HS-5 (cell line): ENCODE measurements around the gene PRKN.

Experiments
- DNase-seq: peaks from one replicate; pipeline ENCODE4 v3.0.0-alpha.2; 2012; ENCODE audit warnings: low read depth

The PRKN gene

DNA sequence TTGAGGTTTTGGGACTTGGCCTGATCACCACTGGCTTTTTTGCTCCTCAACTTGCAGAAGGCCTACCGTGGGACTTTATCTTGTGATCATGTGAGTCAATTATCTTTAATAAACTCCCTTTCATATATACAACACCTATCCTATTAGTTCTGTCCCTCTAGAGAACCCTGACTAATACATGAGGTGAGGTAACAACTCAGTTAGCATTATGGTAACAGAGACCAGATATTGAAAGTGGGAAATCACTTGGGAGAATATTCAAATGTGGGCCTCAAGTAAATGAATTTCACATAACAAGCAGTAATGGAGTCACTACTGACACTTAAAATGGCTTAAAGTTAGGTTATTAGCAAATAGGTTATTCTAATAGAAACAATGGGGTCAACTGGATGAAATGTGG, 1015.6 kb downstream of the PRKN start:
- DNase-seq, result no peak

DNA sequence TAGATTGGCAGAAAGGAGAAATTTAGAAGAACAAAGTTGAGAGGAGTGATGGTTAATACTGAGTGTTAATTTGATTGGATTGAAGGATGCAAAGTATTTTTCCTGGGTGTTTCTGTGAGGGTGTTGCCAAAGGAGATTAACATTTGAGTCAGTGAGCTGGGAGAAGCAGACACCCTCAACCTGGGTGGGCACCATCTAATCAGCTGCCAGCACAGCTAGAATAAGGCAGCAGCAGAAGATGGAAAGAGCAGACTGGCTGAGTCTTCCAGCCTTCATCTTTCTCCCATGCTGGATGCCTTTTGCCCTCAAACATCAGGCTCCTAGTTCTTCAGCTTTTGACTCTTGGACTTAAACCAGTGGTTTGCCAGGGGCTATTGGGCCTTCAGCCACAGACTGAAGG, 1016.1 kb downstream of the PRKN start:
- DNase-seq, result no peak

DNA sequence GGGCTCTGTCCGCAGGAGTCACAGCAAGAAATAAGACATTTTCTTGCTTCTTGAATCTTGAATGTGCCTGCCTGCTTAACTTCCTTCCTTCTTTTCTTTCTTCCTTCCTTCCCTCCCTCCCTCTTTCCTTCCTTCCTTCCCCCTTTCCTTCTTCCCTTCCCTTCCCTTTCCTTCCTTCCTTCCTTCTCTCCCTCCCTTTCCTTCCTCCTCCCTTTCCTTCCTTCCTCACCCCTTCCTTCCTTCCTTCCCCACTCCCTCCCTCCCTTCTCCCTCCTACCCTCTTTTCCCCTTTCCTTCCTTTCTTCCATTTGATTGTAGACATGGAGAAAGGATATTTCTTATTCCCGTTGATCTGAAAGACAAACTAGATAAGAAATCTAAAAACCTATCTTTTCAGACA, 1016.9 kb downstream of the PRKN start:
- no peak for DNase-seq

DNA sequence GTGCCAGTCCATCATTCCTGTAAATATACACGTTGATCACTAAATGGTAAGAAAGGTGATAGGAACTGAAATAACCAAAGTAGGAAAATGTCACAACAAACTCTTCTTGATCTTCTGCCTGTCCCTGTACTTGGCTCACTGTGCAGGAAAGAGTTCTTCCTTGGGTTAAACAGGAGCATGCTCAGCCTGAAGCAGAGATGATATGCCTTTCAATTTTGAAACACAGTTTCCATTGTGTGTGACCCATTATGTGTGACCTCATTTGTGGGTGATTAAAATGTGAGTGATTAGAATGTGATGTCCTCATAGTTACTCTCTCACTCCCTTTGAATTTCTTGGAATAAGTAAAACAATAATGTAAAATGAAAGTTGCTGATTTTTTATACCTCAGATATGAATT, 1026.5 kb downstream of the PRKN start:
- DNase-seq, result no peak

DNA sequence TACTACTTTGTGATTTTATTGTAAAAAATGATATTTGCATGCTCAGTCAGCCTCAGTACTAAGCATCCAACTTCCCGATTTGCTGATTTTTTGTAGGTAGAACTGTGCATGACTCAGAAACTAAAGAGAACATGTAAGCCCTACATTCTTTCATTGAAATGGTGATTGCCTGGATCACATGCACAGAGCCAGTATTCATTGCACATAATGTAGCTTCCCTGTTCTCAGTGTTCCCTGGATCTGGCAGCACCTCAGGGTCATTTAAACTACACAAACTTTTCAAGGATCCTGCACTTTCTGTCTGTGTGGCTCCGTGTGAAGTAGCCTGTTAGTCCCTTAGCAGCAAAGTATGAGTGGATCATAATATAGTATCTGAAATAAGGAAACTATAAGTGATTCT, 1030.8 kb downstream of the PRKN start:
- no peak for DNase-seq

DNA sequence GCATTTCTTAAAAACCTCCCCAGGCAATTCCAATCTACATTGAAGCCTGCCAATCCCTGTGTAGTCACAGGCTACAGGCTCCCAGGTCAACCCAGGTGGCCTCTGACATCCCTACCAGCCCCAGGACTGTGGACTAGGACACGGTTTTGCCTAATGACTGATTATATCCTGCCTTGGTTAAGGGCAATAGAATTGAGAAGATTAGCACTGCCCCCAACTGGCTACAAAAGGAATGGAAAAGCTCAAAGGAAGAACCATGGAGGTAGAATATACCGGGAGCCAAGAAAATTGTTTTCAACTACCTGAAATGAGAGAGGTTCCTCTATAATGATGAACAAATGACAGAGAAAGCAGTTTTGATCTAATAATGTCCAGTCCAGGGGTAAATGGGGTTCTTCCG, 1032.6 kb downstream of the PRKN start:
- DNase-seq, result no peak

DNA sequence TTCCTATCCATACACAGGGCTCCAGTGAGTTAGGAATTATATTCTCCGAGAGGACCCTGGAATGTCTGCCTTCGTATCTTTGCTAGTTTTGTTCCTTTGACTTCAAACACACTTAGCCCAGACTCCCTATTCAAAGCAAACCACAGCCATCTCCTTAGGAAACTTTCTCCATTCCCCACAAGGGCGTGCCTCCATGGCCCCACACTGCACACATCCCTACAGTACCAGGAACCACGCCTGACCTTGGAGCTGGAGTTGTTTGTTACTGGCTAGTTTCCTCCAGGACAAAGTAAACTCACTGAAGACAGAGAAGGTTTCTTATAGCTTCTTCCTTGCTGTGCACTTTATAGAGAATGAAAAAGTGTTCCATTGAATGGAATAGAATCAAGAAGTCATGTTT, 1040.9 kb downstream of the PRKN start:
- no peak for DNase-seq

DNA sequence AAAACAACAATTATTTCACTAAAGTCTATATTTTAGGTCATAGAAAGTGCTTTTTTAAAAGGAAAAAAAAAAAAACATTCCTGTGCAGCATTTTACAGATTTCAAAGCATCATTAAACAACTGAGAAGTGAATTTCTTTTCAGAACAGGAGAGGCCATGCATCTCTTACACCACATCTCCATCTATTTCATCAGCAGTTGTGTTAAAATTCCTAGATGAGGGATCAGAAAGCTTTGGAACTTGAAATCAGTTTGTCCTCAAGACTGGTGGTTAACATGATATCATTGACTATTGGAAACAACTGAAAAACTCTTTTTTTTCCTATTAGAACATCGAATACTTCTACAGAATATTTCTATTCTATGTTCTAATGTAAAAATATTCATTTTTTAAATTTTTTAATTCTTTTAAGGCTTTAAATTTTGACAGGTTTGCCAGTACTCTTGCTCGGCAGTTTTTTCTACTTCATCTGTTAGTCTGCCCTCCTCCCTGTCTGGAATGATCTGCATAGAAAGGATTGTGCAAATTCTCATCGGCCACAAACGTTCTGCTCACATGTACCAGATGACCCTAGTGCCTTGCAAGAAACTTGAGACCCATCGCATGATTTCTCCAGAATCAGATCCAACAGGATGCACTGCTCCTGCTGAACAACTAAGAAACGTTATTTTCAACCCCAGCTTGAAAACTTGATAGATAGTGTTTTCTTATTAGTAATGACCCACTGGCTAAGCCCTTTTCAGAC, 1042.7 kb downstream of the PRKN start:
- no peak for DNase-seq

DNA sequence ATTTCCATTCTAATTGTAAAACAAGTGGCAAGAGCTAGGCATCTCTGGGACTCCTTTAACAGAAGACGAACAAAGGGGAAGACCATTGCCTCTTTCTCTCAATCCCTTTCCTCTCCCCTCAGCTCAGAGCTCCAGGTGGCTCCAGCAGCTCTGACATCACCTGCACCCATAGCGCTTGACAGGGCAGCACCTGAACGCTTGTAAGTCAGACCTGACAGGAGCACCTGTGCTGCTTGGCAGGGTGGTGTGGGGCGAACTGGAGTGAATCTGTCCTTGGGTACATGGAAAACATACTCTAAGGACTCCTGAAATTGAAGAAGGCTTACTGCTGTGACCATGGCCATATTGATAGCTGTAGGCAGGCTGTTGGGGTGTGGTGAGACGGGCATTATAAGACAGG, 1044.2 kb downstream of the PRKN start:
- DNase-seq, result no peak

DNA sequence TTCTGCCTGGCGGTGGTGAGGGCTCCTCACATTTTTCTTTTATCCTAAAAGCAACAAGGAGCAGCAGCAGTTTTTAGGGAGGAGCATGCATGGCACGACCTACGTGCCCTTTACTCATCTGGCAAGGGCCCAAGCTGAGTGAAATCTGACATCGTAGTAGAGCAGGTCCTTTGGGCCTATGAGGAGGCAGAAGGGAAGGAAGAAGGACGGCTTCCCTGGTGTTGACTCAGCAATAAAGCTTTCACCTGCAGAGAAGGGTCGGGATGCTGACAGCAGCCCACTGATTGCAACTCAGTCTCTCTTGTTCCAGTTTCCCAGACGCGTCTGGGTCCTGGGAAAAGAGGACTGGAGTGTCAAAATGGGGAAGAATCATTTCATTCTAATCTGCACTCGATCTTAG, 1044.6 kb downstream of the PRKN start:
- no peak for DNase-seq

DNA sequence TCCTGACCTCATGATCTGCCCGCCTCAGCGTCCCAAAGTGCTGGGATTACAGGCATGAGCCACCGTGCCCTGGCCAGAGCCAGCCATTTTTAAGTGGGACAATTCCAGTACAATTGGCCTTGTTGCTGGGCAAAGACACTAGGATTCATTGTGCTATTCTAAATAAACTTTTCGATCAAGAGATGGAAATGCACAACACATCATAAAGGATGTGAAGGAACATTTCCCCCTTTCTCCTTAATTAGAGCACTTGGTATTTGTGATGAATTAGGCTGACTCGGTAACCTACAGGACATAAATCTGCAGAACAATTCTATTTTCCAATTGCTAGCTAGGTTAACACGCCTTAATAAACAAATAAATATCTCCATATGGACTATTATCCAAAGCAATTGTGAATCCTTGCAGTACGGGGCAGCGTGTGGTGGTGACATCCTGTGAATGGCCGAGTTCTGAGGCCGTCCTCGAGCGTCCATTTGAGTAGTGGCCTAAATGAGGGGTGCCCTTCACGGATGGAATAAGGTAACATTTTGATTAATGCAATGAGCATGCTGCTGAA, 1047.5 kb downstream of the PRKN start:
- DNase-seq, result no peak

DNA sequence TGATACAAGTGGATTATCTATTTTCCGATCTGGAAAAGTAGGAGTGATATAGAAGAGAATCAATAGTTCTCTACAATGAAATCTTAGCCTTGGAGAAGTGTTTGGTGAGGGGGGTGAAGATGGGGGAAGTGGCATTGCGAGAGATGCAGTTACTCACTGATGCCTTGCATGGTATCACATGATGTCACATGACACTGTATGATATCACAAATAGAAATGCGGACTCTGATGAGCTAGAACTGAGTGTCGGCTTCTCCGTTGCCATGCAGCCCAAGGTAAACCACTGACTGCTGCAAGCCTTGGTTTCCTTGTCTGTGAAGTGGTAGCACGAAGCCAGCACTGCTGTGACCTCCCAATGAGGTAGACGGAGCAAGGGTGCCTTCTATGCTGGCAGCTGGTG, 1050.4 kb downstream of the PRKN start:
- no peak for DNase-seq

DNA sequence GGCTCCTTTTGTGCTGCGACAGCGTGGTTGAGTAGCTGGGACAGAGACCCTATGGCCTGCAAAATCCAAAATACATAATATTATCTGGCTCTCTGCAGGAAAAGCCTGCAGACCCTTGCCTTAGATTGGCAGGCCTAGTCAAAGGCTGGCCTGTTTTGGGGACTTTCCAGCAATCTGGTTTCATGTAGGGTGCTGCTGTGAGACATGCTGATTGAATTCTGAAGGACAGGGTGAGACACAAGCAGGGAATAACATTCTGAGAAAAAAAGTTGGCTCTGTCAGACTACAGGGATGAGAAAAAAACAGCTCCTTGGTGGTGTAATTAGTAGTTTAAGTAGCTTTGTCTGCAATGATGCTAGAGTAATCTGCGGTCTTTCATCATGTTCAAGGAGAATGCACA, 1051.0 kb downstream of the PRKN start:
- no peak for DNase-seq

DNA sequence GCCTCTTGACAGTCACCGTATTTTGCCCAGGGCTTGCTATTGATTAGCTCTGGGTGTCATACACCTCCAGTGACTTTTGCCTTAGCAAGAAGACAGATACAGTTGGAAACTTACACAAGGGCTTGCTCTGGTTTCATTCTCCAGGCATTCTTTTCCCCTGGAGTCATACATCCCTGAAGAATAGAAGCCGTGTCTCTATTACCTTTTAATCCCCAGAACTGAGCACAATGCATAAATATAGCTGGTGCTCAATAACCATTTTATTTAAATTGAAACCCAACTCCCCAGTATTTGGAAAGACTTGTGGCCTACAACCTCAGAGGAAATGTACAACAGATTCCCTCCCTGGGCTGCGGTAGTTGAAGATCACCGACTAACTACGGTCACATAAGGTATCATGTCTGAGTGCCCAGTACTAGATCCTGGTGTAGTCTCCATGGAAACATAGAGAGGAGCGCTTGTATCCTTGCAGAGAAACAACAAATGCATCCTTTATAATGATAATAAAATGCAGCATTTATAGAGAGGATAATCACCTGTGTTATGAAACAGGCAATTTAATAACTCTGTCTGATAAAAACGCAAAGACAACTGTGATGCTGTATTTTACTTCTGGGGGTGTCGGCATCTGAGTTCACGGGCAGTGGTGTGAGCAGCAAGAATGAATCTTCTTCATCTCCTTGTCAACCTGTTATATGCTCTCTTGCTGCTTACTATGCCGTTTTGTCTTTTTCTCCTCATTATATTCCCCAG, 1052.5 kb downstream of the PRKN start:
- no peak for DNase-seq

DNA sequence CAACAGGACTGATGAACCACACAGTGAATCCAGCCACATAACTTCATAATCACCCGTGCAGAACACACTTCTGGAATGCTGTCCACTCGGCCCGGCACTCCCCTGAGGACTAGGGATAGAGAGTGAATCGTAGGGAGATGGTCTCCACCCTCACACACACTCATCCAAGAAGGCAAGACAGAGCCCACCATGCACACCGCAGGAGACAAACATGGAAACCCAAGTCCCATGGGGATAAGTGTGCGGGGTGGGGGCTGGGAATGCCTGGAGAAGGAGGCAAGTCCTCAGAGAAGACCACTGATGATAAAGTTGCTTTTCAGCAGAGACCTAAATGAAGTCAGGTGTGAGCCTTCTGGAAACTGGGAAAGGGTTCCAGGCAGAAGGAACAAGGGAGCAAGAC, 1054.5 kb downstream of the PRKN start:
- DNase-seq, result no peak

DNA sequence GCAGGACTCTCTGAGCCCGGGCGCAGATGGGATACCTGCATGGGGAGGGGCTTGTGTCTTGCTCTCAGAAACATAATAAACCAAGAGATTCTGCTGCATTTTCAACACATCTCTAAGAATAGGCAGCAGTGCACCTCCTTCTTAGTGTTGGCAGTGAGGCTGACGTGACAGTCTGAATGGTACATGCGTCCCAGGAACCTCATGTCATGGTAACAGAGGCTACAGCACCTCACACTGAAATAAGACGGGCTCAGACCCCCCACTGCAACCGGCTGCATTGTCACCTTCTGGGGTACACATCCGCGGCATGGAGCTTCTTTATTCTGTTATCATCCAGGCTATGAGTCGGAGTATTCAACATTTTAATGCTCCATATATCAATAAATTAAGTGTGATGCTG, 1056.4 kb downstream of the PRKN start:
- DNase-seq, result no peak

DNA sequence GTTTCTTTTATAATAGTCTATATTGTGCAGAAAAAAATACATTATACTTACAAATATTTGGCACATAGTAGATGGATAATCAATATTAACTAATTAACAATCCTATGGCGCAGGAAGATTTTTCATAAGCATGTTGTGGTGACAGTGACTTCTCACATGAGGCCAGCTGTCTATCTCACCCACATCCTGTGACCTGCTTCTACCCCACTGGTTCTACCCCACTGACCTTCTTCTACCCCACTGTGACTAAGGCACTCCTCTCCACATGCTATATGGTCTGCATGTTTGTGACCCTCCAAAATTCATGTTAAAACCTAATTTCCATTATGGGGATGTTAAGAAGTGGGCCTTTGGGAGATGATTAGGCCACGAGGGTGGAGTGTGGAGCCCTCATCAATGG, 1058.9 kb downstream of the PRKN start:
- no peak for DNase-seq

DNA sequence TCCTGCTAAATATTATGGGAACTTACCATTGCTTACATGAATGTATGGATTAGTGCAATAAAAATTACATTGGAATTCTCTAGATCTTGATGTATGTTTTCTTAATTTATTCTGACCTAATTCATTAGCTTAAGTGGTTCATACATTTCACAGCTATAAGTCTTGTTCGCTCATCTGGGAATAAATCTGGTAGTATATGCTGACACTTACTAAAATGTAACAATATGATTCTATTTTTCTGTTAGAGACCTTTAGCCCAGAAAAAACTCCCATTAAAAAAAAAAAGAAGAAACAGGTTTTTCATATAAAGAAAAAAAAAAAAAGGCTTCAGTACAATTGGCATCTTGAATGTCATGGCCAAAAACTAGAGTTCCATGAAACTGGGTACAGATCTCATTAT, 1059.6 kb downstream of the PRKN start:
- DNase-seq, result no peak

DNA sequence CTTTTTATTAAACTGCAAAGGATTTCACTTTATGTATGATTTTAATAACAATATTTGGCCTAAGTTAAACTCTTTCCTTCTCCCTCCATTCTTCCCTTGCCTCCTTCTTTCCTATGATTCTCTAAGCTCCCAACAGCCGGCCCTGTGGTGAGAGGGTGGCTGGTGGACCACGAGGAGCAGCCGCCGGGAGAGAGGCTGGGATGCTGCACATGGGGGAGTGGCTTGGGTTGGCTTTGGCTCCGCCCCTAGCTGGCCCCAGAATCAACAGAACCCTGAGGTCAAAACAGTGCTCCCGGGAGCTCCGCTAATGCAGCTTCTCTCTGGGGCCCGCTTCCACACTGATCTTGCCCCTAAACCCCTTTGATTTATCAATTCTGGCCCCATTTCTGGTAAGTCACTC, 1063.9 kb downstream of the PRKN start:
- DNase-seq, result no peak

DNA sequence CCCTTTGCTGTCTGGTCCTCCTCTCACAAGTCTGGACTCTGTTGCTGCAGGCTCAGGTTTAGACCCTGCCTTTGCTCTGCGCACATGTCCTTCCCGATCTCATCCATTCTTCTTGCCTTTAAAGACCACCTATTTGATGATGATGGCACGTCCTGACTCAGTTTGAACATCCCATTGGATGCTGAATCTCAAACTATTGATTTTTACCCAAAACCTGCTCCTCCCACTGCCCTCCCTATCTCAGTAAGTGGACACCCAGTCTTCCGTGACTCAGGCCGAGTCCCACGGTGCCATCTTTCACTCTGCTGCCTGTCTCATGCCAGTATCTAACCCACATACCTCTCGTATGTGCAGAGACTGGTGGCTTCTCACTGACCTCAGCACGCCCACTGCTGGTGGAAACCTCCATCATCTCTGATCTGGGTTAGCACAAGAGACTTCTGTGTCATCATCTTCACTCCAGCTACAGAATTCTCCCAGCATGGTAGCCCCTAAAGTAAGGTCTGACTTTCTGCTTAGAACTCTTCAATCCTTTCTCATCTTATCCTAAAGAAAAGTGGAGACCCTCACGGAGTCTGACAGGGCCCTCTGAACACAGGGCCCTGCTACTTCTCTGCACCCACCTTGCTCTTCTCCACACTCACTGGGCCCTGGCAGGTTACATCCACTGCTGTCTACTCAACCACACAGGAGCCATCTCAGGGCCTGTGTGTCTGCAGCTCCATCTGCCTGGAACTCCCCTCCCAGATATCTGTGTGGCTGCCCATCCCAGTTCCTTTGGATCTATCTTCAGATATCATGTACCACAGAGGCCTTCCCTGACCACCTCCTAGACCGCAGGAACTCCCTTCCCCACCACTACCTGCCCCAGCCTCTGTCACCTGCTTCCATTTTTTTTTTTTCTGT, 1066.6 kb downstream of the PRKN start:
- DNase-seq, result no peak

DNA sequence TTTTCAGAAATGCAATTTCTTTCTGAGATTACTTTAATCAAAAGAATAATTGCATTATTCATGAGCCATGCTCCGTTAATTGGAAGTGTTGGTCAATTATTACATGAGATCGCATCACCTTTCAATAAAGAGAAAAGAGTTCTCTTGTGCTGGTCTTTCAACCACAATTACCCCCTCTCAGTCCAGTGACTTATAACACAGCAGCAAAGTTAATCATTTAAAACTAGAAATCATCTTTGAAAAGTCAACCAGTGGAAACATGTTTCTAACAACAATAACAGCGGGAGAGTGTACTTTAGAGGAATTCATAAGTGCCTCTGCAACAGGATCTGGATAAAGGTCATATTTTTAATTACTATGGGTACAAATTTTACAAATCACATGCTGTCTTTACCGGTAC, 1069.4 kb downstream of the PRKN start:
- DNase-seq, result no peak

DNA sequence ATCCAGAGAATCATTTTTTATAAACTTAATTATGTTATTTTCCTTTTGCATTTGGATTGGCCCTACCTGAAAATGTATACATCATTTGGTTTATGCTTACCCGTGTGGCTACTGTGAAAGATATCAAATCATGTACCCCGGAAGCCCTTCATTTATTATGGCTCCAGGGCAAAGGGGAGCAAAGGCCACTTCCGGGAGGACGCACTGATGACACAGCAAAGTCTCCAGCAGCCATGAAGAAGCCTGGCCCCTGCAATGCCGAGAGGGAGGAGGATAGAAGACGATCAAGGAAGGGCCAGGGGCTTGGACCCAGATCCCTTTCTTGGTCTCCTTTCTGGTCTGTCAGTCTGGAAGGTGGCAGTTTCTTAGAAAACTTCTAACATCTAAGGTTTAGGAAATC, 1073.4 kb downstream of the PRKN start:
- DNase-seq, result no peak

DNA sequence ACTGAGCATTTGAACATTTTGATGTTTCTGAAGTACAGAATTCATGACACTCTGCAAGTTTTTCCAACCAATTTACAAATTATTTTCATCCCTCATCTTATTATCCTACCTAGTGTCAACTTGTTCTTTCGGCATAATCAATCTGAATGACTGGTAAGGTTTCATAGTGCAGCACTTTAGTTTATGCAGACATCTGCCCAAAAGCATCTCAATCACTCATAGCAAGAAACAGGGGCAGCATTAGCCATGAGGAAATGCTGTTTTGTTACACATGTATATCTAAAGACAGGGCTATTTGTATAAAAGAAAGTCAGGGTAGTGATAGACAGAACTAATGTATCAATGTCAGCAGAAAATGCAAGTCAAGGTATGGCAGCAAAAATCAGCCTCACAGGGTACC, 1075.6 kb downstream of the PRKN start:
- no peak for DNase-seq
